HG03108 (cell line): ENCODE data around the gene SUCNR1.
"Not testable (repeated sequence)": the region's sequence is repeated elsewhere in the genome, so short reads cannot be mapped to it uniquely, and the experiment has no call there.

Experiments
- ATAC-seq: cut with Tn5 transposase; IDR thresholded peaks from one replicate; pipeline ENCODE4 v1.9.1; 2021; ENCODE audit warnings: moderate library complexity; ENCODE audit not compliant: unreplicated experiment

SUCNR1 gene

DNA sequence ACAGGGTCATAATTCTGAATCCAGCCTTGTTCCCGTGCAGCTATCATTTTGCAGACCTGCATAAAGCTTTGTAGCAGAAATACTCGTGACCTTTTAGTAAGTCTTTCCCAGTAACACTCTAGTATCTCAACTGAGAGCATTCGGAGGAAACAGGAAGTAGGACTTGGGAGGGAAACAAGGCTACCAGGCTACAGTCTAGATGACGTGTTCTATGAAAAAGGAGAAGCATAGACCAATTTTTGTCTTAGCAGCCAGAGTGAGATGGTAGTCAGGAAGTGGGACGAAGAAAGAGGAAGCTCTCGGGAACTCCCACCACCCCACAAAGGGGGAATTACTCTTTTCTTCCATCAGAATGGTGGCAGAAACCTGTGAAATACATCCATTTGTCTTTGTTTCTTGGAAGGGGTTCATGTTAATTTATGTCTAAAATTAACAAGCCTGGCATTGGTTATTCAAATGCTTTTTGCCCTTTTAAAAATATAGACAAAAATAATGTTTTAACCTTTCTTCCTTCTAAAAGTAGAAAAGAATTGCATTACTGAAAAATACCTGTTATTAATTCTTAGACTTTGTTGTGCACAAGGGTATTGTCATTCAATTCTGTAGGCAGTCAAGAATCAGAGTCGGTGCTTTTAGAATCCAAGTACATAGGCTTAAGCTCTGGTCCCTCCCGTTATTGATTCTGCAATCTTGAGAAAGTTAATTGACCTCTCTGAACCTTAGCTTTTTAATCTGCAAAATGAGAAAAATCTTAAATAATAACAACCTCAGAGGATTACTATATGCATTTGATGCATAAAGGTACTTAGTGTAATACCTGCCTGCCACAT is 1.6 kb upstream of the SUCNR1 start:
- ATAC-seq, result peak; percentile 52

DNA sequence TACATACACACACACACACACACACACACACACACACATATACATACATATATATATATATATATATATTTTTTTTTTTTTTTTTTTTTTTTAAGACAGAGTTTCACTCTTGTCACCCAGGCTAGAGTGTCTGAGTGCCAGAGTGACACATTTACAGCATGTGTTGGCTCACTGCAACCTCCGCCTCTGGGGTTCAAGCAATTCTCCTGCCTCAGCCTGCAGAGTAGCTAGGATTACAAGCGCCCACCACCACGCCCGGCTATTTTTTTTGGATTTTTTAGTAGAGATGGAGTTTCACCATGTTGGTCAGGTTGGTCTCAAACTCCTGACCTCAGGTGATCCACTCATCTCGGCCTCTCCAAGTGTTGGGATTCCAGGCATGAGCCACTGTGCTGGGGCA is 636 bp downstream of the SUCNR1 start:
- ATAC-seq, result not testable (repeated sequence)

GRCh38 chr3:151875759-151876158 is 2.3 kb downstream of the SUCNR1 start:
- peak; percentile 71 for ATAC-seq

DNA sequence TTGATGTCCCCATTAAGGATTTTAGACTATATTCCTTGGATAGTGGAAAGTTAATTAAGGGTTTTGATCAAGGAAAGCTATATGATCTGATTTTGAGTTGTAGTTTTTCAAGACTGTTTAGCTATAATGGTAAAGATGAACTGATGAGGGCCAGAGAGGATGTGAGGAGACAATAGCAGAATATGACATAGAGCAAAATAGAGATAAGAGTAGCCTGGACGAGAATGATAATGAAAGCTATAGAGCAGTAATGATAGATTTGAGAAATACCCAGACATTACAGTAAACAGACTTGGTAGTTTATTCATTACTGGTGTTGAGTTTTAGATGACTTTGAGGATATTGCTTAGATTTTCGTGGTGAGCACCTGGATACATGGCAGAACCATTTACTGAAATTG is 3.8 kb downstream of the SUCNR1 start:
- ATAC-seq, result no peak

DNA sequence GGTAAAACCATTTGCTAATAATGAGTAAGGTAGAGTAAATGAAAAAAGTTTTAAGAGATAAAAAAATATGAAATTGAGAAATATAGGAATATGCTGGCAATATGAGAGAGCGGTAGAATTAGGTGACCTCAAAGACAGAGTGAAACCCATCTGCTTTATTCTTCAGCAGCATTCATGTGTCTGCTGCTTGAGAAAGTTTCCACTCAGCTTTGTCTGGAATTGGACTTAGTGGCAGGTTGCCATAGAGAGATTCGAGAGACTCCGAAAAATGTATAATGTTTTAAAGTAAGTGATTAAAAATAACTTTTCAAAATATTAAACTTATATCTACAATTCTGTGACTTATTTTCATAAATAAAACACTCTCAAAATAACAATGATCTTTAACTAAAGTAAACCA is 5.0 kb downstream of the SUCNR1 start:
- ATAC-seq, result no peak

DNA sequence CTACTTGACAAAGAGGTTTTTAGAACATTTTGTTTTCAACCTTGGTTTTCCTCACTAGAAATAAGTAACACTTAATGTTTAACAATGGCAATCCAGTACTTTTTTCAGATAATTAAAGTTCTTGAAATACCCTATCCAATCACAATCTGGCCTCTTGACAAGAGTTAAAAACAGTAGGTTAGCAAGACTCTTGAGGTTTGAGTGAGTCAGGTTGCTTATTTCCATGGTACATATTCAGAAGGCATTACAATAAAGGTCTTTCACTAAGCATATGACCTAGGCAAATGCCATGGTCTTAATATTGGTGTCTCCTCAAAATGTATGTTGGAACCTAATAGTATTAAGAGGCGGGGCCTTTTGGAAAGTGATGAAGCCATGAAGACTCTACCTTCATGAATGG is 5.6 kb downstream of the SUCNR1 start:
- ATAC-seq, result no peak

DNA sequence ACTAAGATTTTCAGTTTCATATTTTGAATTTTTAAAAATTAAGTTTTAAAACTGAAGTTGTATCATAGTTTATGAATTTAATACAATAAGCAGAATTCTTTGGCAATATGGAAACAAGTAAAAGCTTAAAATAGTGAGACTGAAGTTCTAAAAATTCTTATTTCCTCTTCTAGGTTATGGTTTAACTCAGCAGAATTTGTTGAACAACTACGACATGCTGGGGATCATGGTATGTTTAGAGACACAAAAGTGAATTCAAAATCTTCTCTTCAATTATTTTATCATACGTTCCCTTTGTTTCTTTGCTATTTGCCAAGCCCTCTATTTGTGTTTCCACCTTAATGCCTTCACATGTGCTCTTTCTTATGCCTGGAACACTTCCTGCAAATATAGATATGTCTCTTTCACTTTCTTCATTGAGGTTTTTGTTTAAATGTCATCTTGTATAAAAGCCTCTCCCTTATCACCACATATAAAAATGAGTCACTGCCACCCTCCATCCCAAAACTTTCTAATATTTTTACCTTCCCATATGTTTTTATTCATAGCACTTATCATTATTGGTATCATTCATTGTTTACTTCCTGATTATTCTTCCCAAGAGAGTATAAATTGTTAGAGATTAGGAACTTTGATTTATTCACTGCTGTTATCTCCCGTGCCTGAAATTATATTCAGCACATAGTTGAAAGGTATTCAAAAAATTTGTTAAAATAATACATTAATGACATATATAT is 6.4 kb downstream of the SUCNR1 start:
- ATAC-seq, result no peak

DNA sequence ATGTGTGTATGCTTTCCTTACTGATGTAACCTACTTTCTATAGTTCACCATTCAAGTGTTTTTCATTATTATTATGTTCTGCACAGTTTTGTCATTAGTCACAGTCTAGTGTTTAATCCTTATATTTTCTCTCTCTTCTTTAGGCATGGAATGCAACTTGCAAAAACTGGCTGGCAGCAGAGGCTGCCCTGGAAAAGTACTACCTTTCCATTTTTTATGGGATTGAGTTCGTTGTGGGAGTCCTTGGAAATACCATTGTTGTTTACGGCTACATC is 6.9 kb downstream of the SUCNR1 start:
- no peak for ATAC-seq

GRCh38 chr3:151881137-151881536 is 7.7 kb downstream of the SUCNR1 start:
- no peak for ATAC-seq

DNA sequence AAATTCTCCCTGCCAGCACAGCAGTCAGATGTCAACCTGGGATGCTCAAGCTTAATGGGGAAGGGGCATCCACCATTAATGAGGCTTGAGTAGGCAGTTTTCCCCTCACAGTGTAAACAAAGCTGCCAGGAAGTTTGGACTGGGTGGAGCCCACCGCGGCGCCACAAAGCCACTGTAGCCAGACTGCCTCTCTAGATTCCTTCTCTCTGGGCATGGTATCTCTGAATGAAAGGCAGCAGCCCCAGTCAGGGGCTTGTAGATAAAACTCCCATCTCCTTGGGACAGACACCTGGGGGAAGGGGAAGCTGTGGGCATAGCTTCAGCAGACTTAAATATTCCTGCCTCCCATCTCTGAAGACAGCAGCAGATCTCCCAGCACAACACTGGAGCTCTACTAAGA is 12.0 kb downstream of the SUCNR1 start:
- not testable (repeated sequence) for ATAC-seq

- ATAC-seq, result not testable (repeated sequence)
These were observed 14.2 kb downstream of the SUCNR1 start for GRCh38 chr3:151887450-151888211.

GRCh38 chr3:151890721-151891141 is 17.3 kb downstream of the SUCNR1 start:
- peak; percentile 92 for ATAC-seq

DNA sequence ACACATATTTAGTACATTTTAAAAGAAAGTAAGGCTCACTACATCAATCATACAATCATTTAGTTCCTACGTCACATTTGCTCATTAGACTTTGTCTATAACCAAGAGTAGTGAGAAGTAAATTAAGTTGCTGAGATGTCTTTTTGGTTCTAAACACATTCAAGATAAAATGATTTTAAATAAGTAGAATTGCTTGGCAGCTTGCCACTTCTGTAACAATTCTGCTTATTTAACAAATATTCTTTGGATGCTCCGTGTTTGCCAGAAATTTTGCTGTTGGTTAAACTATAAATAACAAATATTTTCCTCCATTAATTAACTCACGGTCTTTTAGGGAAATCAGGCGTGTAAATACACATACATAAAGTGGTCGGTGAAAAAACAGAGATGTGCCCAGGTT is 18.3 kb downstream of the SUCNR1 start:
- no peak for ATAC-seq

DNA sequence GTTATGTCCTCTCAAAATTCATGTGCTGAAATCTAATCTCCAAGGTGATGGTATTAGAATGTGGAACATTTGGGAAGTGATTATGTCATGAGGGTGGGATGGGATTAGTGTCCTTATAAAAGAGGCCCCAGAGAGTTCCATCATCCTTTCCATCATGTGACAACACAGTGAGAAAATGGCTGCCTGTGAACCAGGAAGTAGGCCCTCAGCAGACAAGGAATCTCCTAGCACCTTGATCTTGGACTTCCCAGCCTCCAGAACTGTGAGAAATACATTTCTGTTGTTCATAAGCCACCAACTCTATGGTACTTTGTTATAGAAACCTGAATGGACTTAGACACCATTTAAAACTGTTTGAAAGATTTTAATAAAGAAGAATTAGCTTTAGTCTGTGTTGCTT is 20.8 kb downstream of the SUCNR1 start:
- no peak for ATAC-seq

- ATAC-seq, result no peak
These were observed 22.2 kb downstream of the SUCNR1 start for GRCh38 chr3:151895478-151896241.

- ATAC-seq, result no peak
These were observed 23.0 kb downstream of the SUCNR1 start for GRCh38 chr3:151896246-151897012.

DNA sequence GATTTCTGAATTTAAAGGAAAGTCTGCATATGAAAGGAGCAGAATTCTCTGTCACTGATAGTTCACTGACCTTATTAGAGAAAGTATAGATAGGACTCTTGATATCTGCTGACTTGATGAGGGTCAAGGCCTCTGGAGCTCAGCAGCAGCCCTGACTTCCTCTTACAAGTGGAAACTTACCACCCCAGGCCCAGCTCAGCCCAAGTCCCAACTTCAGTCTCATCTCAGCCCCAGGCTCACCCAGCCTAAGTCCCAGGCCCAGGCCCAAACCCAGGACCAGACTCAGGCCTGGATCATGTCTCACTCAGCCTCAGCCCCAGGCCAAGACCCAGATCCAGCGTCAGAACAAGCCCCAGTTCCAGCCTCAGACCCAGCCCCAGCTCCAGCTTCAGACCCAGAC is 24.7 kb downstream of the SUCNR1 start:
- not testable (repeated sequence) for ATAC-seq

- ATAC-seq, result not testable (repeated sequence)
These were observed 25.3 kb downstream of the SUCNR1 start for GRCh38 chr3:151898564-151899261.

DNA sequence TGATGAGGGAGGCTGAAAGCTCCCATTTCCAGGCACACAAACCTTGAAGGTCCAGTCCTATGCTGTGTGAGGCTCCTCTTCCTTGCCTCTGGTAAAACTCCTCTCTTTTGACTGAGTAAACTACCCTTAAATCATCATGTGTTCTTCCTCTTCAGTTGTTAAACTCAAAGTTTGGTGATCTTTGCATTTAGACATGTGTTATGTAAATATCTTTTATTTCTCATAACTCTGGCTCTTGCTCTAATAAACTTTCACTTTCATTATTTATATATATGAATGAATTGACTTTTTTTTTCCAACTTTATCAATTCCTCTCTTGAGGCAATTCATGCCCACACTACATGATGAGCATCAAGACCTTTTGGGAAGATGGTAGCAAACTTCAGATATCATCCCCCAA is 26.6 kb downstream of the SUCNR1 start:
- no peak for ATAC-seq

DNA sequence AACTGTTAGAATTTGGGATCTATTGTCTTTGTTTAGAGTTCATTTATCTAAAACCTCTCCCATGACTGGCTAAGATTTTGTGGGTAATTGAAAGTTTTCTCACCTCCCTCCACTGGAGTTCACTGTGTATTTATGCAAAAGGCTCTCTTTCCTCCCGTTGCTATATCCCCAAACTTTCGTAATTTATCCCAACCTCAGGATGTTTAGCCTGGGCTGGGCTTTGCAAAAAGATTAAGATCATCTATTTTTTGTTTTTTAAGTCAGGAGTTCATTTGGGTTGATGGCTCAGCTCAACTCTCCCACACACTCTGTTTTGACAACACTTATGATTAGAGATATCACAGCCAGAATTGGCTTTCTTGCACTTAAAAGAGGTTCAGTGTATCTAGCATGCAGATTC is 27.0 kb downstream of the SUCNR1 start:
- no peak for ATAC-seq
